Daoy (cell line): ENCODE data around the gene MICU2. TPM values are rescaled to one million over a fixed set of nuclear protein-coding genes. Genes with fewer than 3 reads are reported as not detected.
A peak's percentile ranks its signal among the peaks of the same experiment; 100 is the strongest.

ENCODE experiments used
- DNase-seq: peaks from one replicate; pipeline ENCODE4 v3.0.0-alpha.2; 2015; ENCODE audit warnings: low read depth
- total RNA-seq: library from RNA; depleted of rRNA; stranded (reverse); fragments of >200 nt; shearing (Covaris generic); gene quantifications from 2 replicates; pipeline ENCODE4 v1.2.3, GENCODE V29; 2014; rRNA removed

MICU2 gene, protein sequence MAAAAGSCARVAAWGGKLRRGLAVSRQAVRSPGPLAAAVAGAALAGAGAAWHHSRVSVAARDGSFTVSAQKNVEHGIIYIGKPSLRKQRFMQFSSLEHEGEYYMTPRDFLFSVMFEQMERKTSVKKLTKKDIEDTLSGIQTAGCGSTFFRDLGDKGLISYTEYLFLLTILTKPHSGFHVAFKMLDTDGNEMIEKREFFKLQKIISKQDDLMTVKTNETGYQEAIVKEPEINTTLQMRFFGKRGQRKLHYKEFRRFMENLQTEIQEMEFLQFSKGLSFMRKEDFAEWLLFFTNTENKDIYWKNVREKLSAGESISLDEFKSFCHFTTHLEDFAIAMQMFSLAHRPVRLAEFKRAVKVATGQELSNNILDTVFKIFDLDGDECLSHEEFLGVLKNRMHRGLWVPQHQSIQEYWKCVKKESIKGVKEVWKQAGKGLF
- 72.9 and 81.2 TPM in 2 replicates for total RNA-seq

DNA sequence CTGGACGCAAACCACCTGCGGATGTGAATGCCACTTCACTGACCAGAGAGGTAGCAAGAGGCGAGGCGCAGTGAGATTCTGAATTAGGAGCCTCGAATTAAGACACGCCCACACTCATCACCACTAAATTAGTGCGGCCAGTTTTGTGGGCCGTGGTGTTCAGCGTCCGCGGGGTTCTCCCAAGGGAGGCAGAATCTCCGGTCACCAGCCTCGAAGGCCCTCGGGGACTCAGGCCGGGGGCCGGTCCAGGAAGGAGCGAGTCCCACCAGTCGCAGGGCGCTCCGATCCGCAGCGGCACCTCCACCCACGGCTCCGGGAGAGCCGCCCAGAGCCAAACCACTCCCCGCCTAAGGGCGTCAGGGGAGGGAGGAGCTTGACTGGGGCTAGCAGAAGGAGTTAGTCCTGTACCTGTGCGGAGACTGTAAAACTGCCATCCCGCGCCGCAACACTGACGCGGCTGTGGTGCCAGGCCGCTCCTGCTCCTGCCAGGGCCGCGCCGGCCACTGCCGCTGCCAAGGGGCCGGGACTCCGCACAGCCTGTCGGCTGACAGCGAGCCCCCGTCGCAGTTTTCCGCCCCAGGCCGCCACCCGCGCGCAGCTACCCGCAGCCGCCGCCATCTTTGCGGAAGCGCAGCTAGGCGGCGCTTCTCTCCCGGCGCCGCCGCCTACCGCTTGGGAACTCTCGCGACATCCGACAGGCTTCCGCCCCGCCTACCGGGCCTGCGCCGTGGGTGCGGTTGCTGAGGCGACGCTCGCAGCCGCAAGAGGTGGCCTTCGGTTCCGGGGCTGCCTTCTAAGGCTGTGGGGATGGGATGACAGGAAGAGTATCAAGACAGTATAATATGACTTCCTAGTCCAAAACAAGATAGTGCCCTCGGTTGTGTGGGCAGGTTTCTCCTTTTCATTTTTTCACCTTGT, at the start of gene MICU2:
MICU2 (minus strand) TSS at position 640 of the 918 bp plus-strand sequence; CDS start at position 618, 22 bp downstream.
- peak; percentile 92 for DNase-seq

DNA sequence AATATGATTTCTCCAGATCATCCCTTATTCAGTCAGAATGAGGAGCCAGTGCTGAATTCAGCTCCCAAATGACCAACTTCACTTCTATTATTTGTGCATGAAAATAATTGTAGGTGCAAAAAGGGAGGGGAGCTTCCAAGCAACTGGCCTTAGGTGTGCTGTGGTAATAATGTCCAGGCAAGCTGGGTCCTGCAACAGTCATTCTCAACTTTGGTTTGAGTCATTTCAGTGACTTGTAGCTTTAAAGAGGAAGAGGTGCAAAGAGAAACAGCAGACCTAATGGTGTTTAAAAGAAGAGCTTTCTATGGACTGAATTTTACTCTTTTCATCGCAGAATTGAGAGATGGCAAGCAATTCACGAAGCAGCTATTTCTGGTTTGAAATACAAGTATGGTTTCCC, 37.7 kb upstream of the MICU2 start:
- DNase-seq, result no peak

DNA sequence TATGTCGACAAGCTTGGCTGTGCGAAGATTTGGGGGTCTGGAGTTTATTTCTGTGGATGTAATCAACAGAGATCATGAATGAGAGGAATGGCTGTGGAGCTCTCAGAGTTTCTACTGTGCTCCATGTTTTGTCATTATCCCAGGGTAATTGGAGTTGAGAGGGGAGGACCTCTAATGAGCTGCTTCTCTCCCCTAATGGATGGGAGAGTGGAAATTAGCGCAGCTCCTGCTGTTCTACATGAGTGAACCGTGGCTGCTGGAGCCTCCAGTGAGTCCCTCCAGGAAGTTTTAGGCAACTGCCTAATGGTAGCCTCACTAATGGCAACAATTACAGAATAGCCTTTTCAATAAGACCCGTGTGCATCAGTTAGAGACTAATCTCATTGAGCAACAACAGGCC, 35.6 kb upstream of the MICU2 start:
- no peak for DNase-seq

DNA sequence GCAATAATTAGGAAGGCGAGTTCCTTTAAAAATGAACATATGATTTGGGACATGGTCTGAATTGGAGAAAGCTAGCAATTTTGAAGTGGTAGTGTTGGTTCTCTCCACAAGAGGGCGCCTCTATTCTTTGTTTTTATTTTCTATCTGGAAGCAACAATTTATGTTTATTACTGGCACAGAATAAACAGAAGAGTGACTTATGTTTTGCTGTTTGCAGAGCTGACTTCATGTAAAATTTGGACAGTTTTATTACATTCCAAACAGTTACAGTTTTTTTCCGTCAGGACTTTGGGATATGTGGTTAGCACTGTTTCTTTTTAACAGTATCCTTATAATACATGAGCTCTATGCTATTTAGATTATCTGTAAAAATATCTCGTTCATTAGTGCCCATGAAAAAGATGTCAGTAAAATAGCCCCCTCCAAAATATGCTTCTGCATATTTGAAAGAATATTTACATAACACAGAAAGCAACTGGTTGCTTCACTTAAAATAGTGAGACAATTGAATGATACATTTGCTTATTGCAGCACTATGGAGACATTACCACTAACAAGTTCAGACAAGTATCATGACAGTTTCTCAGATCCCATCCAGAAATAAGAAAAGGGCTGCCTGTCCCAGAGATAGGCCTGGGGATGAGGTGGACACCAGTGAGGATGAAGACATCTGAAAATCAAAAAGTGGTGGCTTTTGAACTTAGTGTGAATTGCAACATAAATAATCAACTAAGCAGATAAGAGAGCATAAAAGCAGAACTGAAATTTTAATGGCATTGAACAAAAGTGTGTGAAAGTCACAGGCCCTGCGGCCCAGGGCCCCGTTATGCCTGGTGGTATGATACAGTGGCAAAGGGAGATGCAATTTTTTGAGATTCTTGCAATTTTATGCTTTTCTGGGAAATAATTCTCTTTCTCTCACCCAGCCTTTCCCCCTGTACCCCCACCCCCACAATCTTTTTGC, 34.6 kb upstream of the MICU2 start:
- no peak for DNase-seq

DNA sequence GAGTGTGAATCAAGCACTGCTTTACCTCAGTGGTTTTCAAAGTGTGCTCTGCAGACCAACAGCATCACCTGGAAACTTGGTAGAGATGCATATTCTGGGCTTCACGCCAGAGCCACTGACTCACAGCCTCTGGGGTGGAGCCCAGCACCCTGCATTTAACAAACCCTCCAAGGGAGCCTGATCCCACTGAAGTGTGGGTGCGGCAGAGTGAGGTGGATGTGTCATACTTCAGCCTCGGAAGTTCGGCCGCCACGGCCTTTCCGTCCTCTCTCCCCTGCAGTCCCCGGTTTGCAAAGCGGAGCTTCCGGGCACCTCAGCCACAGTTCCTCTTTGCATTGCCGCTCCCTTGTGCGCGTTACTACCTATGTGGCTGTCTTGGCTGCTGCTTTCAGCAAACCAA, 33.3 kb upstream of the MICU2 start:
- DNase-seq, result peak; percentile 93

DNA sequence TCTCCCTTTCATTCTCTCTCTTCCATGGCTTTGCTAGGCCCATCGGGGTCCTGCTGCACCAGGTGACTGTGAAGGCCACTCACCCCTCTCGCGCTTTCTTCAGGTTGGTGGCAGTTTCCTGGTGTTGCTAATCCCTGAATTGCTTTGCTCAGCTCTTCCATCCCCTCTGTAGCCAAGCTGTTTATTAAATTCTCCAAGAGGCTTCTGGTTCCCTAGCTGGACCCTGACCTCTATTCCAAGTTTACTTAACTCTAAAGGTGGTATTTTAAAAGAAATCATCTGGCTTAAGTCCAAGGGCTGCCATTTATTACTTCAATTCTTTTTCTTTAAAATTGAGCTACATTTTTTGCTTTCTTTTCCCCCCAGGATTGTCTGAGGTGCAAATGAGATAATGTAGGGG, 32.7 kb upstream of the MICU2 start:
- DNase-seq, result no peak

DNA sequence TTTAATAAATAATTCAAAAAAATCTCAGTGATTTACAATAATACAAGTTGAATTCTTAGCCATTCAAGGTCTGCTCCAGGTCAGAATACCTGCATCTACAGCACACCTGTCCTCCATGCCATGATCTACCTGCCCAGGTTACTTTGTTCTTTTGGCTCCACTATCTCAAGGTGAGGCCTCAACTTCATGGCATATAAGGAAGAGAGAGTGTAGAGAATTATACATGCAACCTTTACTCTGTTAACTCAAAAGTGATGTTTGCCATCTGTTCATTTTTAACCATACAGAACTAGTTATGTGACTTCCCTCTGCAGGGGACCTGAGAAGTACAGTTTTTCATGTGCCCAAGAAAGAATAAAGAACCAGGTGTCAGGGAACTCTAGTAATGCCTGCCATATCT, 28.2 kb upstream of the MICU2 start:
- DNase-seq, result no peak

DNA sequence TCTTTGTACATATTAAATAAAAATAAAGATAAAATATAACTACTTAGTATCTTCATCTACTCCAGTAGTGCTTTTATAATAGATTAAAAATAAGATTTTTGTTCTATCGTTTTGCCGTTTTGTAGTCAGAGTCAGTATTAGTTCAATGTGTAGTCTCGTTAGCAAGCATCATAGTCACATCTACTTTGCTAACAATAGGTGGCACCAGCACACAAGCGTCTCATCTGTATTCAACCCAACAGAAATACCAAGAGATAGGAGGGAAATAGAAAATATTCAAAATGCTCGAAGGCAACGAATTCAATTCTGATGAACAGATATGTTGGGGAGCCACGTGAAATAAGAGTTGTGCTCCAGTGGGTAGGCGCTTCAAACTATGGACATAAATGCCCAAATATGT, 21.4 kb upstream of the MICU2 start:
- peak; percentile 51 for DNase-seq

DNA sequence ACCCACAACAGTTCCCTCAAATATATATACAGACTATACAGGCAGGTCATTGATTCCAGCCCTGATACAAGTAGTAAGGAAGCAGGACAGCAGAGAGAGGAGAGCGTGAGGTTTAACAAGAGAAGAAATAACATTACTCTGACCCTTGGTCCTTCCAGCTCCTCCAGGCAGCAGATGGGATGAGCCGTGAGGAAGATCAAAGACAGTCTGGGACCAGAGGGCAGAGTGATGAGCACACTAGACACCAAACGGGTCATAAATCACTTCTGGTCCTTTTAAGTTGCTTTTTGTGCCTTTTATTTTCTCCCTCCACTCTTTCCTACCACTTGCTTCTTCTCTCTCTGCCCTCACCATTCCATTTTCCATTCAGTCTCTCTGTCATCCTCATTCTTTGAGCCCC, 16.9 kb upstream of the MICU2 start:
- DNase-seq, result no peak

DNA sequence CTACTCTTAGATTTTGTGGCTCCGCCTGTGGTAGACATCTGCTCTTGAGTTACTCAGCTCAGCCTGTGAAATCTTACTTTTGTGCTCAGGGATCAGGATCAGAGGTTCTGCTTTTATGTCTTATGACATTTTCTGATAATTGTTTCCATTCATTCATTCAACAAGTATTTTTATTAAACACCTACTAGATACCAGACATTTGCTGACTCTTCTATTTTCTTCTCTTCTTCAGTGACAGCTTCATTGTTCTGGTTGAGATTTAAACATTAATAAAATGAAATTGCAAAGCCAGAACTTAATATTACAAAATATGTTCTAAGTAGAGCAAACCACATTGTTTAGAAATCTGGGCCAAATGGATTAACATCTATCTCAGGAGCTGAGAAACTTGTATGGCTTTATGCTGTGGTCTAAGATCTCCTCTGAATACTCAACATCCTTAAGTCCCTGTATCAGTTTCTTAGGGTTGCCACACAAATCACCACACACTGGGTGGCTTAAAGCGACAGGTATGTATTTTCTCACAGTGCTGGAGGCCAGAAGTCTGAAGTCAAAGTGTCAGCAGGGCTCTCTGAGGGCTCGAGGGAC, 15.8 kb upstream of the MICU2 start:
- DNase-seq, result no peak

DNA sequence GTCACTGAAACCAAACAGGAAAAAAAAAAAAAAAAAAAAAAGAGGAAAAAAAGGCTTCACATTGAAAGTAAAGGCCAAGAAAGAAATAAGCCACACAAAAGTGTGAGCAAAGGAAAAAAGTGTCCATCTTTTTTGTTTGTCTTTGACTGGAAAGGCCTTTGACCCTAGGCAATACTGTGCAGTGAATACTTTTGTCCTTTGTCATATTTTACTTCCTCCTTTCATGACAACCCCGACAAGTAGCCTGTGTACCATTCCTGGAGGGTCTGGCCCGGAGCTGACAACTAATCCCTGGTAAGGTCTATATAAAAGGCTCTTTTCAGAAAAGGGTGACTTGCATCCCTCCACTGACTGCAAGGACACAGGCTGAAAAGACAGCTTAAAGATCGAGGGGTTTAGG, 12.9 kb upstream of the MICU2 start:
- DNase-seq, result no peak

DNA sequence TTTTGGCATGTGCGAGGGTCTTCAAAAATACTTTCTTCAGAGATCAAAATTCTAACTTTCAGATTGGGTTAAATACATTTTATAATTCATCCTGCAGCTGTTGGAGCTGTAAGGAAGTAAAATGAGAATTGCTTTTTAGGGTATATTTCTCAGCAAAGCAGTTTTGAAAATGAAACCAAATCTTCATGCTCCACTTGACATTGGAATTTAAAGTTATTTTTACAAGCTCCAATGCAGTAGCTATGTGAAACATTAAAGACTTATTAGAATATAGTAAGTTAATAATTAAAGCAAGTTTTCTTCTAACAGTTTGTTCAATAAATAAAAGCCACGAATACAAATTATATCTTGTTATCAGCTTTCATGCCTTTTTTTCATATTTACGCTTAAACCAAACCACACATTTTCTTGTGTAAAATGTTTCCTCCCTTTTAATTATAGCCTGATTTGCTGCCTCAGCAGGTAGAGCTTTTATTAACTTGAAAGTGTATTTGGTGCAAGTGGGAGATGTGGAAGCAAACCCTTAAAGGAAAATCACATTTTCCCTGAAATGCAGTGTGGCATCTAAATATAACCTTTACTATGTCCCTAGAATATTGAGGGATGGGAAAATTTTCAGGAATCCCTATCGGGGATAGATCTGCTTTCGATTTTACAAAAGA, 12.4 kb upstream of the MICU2 start:
- no peak for DNase-seq

DNA sequence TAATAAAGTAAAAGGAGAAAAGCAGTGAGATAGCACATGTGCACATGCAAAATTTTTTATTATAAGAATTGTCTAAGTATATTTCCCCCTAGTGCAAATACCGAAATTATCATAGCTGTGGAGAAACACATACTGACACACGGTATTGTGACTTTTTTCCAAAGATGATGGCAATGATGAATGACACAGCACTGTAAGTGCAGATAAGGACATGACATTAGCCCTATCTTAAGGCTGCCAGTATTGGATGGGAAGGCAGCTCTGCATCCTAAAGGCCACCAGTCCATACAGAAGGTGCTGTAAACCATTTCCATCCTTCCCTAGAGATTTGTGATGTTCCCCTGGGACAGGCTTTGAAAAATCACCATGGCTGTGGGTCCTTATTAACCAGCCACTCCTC, 11.5 kb upstream of the MICU2 start:
- no peak for DNase-seq

DNA sequence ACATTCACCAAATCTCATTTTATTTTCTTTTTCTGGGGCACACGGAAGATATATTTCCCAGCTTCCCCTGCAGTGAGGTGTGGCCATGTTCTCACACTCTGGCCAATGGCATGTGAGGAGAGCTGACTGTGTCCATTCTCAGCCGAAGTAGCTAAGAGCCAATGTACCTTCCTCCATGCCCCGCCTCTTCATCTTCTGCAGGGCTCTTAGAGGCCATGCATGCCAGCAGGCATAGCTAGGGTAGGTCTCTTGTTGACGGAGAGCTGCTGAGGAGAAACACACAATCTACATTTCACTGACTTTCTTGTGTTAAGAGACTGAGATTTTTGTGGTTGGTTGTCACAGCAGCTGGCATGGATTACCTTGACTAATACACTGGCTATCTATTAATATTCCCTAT, 9.8 kb upstream of the MICU2 start:
- DNase-seq, result no peak

DNA sequence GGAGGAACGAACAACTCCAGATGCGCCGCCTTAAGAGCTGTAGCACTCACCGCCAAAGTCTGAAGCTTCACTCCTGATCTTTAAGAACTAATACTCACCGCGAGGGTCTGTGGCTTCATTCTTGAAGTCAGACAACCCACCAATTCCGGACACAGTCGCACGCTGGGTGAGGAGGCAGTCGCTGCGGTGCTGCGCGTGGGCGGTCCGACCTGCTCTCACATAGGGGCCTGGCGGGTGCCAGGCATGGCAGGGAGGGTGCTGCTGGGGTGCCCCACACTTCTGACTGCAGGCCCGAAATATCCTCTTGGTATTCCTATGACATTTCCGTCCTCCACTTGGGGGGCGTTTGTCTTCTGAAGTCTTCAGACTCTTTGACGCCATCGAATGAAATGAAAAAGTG, 7.4 kb upstream of the MICU2 start:
- no peak for DNase-seq

DNA sequence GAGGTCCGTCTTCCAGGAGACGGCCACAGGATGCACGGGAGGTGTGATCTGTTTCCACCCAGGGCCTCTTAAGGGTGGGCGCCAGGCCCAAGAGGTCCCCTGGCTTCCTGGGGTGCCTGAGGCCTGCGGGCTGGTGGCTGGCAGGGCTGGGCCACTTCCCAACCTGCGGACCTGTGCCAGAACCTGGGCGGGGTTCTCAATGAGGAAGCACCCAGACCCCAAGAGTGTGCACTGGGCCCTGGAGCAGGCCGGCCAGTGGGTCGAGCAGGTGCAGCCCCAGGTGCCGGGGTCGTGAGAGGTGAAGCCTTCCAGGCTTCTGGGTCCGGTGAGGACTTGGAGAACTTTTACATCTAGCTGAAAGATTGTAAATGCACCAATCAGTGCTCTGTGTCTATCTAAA, 6.7 kb upstream of the MICU2 start:
- DNase-seq, result no peak

DNA sequence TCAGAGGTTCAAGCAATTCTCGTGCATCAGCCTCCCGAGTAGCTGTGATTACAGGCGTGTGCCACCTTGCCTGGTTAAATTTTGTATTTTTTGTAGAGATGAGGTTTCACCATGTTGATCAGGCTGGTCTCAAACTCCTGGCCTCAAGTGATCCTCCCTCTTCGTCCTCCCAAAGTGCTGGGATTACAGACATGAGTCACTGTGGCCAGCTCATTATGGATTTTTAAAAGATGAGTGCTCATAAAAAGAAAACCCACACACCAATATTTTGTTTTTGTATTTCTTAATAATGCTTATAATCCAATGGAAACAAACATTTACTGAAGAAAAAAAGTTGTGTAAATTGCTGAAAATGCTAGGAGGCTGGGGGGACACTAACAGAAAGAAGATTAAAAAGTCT, 5.0 kb upstream of the MICU2 start:
- DNase-seq, result peak; percentile 17

DNA sequence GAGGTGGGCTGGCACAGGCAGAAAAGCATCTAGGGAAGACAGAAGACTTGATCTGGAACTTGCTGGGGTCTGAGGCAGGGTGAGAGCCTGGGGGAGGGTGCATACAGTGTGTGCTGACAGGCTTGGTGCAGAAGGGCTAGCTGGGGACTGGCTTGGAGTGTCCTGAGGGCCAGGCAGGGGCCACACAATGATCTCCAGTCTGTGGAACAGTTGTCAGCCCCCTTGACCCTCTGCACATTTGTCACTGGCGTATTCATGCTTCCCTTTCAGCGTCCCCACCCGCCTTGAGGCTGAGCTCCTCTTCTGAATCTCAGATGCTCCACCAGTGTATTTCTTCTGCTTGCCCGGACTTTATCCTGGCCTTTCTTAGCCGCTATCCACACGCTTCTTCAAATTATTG, 2.8 kb upstream of the MICU2 start:
- no peak for DNase-seq

DNA sequence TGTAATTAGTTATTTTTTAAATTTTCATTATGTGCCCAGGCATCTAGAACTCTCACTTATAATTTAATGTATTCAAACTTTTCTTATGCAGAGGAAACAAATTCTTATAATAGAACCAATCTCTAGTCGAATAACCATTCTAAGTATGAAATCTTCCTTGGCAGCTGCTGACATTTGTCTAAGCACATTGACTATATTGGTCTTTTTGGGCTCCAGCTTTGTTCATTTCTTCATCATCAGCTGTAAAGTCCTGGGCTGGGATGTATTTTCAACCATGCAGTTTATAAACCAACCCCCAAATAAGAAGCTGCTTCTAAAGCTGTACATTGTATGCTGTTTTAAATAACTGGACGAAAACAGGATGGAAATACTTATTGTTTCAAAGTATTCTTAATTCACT, 2.3 kb upstream of the MICU2 start:
- no peak for DNase-seq

DNA sequence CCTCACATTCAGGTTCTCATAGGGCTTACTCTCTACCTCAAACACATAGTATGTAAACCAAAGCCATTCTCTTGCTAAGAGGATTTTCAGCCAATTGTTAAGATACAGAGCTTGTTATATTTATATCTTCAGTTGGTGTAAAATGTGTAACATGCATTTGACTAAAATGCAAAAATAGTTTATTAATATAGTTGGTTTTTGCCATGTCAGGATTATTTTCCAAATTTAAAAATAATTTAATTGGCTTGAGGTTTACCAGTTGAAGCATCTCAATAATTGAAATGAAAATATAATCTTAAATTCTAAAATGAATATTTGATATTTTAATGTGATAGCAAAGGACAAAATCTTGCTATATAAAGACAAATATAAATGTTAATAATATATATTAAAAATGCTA, 7.2 kb downstream of the MICU2 start:
- no peak for DNase-seq

DNA sequence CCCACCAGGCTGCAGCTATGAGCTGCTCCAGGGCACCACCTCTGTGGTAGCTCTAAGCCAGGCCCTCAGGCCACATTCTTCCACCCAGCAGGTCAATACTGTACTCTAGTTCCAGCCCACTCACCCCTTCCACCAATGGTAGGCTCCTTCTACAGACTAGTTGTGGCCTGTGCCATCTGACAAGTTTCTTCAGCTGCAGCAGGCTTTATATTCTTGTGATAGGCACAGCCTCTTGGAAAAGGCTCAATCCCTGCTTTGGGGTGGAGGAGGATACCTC, 8.5 kb downstream of the MICU2 start:
- DNase-seq, result no peak
